ENCODE measurements around the gene SLC6A18.

SLC6A18 gene

GRCh38 chr5:1252681-1253080 is 27.5 kb downstream of the SLC6A18 start:
- Histone ChIP-seq H3F3A (ENCODE audit: insufficient read depth) (no peaks in the 10 kb centered on the region), H3K9me2 (replicated peaks; ENCODE audit: insufficient read depth, low read length) (no peaks in the 10 kb centered on the region), H3K27ac (ENCODE audit: low read depth, low read length) (no peak overlapping the region), H3K79me2 (ENCODE audit: insufficient read depth, low read length) (no peaks in the 10 kb centered on the region), H3K4me2 (ENCODE audit: low read depth, low read length, poor library complexity, severe bottlenecking) (no peak overlapping the region), H3K9me3 (ENCODE audit: insufficient read depth, low read length) (no peaks in the 10 kb centered on the region), H3K27me3 (ENCODE audit: low read length) (no peaks in the 10 kb centered on the region), H3K36me3 (ENCODE audit: low read length) (no peaks in the 10 kb centered on the region), H4K20me1 (ENCODE audit: low read depth, low read length) (no peaks in the 10 kb centered on the region), H3K9ac (ENCODE audit: low read length) (no peak overlapping the region), H2AFZ (ENCODE audit: low read depth, low read length, severe bottlenecking) (no peak overlapping the region), H3K4me3 (ENCODE audit: insufficient read depth, low read length, poor library complexity, severe bottlenecking) (no peak overlapping the region)
- TF ChIP-seq CTCF (IDR thresholded peaks at IDR 0.05; ENCODE audit: insufficient read depth, low read length, poor library complexity, severe bottlenecking) (no peak), EZH2phosphoT487 (conservative IDR thresholded peaks at IDR 0.05; ENCODE audit: low read length) (no peak)

- H3K27me3 ChIP-seq (ENCODE audit: low read length), result no peaks in the 10 kb centered on the region
Measured at GRCh38 chr5:1253456-1254105, 28.4 kb downstream of the SLC6A18 start.

GRCh38 chr5:1254196-1254595 is 29.0 kb downstream of the SLC6A18 start:
- Histone ChIP-seq H3K27ac (ENCODE audit: low read depth, low read length) (no peak overlapping the region), H3K36me3 (ENCODE audit: low read length) (no peaks in the 10 kb centered on the region), H2AFZ (ENCODE audit: low read depth, low read length, severe bottlenecking) (no peak overlapping the region), H3F3A (ENCODE audit: insufficient read depth) (no peaks in the 10 kb centered on the region), H3K79me2 (ENCODE audit: insufficient read depth, low read length) (no peaks in the 10 kb centered on the region), H3K4me2 (ENCODE audit: low read depth, low read length, poor library complexity, severe bottlenecking) (no peak overlapping the region), H4K20me1 (ENCODE audit: low read depth, low read length) (no peaks in the 10 kb centered on the region), H3K9me3 (ENCODE audit: insufficient read depth, low read length) (no peaks in the 10 kb centered on the region), H3K27me3 (ENCODE audit: low read length) (no peaks in the 10 kb centered on the region), H3K9me2 (replicated peaks; ENCODE audit: insufficient read depth, low read length) (no peaks in the 10 kb centered on the region), H3K9ac (ENCODE audit: low read length) (no peak overlapping the region), H3K4me3 (ENCODE audit: insufficient read depth, low read length, poor library complexity, severe bottlenecking) (no peak overlapping the region)
- TF ChIP-seq CTCF (IDR thresholded peaks at IDR 0.05; ENCODE audit: insufficient read depth, low read length, poor library complexity, severe bottlenecking) (no peak), EZH2phosphoT487 (conservative IDR thresholded peaks at IDR 0.05; ENCODE audit: low read length) (no peak)

More at GRCh38 chr5:1253456-1254105, 28.4 kb downstream of the SLC6A18 start:
- TF ChIP-seq EZH2phosphoT487 (conservative IDR thresholded peaks at IDR 0.05; ENCODE audit: low read length), result no peak
- no peak for TF ChIP-seq CTCF (IDR thresholded peaks at IDR 0.05; ENCODE audit: insufficient read depth, low read length, poor library complexity, severe bottlenecking)
- Histone ChIP-seq H3K27ac (ENCODE audit: low read depth, low read length) (no peak overlapping the region), H3K9me3 (ENCODE audit: insufficient read depth, low read length) (no peaks in the 10 kb centered on the region), H3K4me3 (ENCODE audit: insufficient read depth, low read length, poor library complexity, severe bottlenecking) (no peak overlapping the region), H3F3A (ENCODE audit: insufficient read depth) (no peaks in the 10 kb centered on the region), H2AFZ (ENCODE audit: low read depth, low read length, severe bottlenecking) (no peak overlapping the region), H3K4me2 (ENCODE audit: low read depth, low read length, poor library complexity, severe bottlenecking) (no peak overlapping the region), H3K79me2 (ENCODE audit: insufficient read depth, low read length) (no peaks in the 10 kb centered on the region), H3K36me3 (ENCODE audit: low read length) (no peaks in the 10 kb centered on the region), H4K20me1 (ENCODE audit: low read depth, low read length) (no peaks in the 10 kb centered on the region), H3K9me2 (replicated peaks; ENCODE audit: insufficient read depth, low read length) (no peaks in the 10 kb centered on the region), H3K9ac (ENCODE audit: low read length) (no peak overlapping the region)

Measured in SU-DHL-6 (cell line).